GM12865 (cell line): ENCODE results near the gene SNX5.
"Not testable (repeated sequence)": the region's sequence is repeated elsewhere in the genome, so short reads cannot be mapped to it uniquely, and the experiment has no call there.

ENCODE experiments used
- DNase-seq: peaks from one replicate; pipeline ENCODE4 v3.0.0; 2010; ENCODE audit warnings: low read depth
- H3K4me3 ChIP-seq: 2 replicates; pipeline ENCODE4 v1.5.1; 2011; ENCODE audit warnings: mild to moderate bottlenecking, low read depth, low read length, control low read depth
- TF ChIP-seq, protein P1 (sequence below): IDR thresholded peaks from 2 replicates; pipeline ENCODE4 v1.5.1; 2011; ENCODE audit warnings: low read length, control low read depth, low read depth, inconsistent platforms; ENCODE audit not compliant: insufficient read depth; ENCODE audit errors: missing control alignments

The SNX5 gene

DNA sequence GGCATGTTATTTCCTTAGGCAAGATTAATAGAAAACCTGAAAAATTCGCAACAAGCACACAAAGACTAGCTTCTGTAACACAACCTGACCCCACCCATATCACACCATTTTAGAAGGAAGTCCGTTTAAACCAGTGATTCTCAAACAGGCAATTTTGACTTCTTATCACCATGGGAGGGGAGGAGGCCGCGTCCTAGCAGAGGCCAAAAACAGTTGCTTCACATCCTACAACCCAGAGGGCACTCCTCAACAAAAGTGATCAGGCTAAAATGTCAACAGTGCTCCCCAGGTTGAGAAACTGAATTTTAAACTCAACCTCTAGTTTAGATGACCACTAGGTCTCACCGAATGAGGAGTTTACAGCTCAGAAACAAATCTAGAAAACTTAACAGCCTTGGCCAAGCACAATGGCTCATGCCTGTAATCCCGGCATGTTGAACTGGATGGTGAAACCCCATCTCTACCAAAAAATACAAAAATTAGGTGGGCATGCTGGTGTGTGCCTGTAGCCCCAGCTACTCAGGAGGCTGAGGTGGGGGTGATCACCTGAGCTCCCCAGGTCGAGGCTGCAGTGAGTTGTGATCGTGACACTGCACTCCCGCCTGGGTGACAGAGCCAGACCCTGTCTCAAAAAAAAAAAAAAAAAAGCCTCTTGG lies 3.4 kb downstream of the SNX5 start:
- peak overlapping the region; percentile 71 for H3K4me3 ChIP-seq
- TF ChIP-seq, protein P1, sequence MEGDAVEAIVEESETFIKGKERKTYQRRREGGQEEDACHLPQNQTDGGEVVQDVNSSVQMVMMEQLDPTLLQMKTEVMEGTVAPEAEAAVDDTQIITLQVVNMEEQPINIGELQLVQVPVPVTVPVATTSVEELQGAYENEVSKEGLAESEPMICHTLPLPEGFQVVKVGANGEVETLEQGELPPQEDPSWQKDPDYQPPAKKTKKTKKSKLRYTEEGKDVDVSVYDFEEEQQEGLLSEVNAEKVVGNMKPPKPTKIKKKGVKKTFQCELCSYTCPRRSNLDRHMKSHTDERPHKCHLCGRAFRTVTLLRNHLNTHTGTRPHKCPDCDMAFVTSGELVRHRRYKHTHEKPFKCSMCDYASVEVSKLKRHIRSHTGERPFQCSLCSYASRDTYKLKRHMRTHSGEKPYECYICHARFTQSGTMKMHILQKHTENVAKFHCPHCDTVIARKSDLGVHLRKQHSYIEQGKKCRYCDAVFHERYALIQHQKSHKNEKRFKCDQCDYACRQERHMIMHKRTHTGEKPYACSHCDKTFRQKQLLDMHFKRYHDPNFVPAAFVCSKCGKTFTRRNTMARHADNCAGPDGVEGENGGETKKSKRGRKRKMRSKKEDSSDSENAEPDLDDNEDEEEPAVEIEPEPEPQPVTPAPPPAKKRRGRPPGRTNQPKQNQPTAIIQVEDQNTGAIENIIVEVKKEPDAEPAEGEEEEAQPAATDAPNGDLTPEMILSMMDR = no peak

DNA sequence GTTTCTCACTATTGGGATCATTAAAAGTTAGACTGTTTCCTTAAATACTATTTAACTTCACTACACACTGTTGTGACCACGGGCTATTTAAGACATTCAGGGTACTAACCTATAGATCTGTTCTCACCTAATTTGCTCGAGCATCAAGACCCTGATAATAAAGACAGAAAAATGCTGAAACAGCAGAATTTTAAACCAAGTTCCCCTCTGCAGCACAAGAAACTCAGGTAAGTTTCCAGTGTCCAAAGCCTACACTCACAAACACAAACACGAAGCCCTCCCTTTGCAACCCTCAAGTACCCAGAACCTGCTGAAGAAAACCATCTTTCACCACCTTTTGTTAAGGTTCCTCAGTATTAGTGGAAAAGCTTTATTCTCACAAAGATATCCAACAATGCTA lies 4.0 kb downstream of the SNX5 start:
- DNase-seq = no peak
- TF ChIP-seq, protein P1 = no peak
- peak overlapping the region; percentile 71 for H3K4me3 ChIP-seq

More for the DNA sequence above, 3.4 kb downstream of the SNX5 start:
- no peak for DNase-seq

DNA sequence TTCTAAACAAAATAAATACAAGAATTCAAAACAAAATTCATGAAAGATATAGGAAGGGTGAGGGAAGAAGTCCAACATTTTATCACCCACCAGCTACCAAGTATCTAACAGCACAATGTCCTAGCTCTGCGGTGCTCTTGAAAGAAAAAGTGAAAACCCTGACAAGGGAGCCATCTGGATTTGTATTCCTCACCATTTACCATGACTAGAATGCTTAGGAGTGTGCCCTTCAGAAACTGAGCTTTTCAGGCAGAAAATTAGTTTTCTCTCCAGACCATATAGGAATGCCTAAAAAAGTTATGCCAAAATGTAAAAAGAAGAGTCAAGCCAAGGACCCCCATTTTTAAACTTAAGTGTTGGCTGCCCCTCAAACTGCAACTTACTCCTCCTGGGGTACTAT lies 4.5 kb downstream of the SNX5 start:
- TF ChIP-seq, protein P1 = no peak
- DNase-seq = no peak
- H3K4me3 ChIP-seq = peak overlapping the region; percentile 71

DNA sequence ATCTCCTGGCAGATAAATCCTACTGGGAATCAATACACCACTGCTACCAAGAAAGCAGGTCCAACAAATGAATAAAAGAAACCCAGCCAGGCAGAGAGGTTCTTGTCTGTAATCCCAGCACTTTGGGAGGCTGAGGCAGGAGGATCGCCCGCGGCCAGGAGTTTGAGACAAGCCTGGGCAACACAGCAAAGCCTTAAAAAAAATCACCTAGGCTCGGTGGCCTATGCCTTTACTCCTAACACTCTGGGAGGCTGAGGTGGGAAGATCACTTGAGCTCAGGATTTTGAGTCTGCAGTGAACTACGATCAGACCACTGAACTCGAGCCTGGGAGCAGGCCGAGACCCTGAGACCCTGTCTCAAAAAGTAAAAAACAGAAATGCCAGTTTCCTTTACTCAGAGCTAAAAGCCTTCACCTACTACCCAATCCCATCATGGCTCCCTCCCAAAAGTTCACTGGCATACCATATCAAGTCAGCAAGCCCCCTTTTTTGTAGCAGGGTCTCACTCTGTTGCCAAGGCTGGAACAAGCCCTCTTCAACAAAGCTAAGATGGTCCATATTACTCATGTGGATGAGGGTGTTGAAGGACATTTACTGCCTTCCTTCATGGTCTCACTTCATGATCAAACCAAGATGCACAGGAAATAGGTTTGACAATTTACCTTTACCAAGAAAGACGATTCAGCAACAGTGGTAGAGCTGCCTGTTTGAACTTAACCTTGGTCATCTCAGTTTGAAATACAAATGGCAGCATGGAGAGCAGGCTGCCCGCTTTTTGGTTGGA lies 5.3 kb downstream of the SNX5 start:
- TF ChIP-seq, protein P1 = no peak
- H3K4me3 ChIP-seq = peak overlapping the region; percentile 71
- no peak for DNase-seq

DNA sequence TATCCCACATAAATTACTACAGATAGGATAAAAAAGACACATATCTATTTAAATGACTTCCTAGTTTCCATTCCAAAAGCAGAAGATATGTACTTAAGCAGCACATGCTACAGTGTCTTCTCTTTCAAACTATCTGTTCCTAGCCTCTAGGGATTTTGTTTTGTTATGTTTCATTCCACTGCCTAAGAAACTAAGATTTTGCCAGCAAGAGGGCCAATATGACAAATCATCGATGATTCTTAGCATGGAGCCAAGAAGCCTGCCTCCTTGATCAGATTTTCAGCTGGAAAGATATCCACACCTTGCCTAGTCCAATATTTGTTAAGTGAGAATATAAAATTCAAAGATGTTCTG lies 7.0 kb downstream of the SNX5 start:
- H3K4me3 ChIP-seq = peak overlapping the region; percentile 48
- DNase-seq = no peak
- TF ChIP-seq, protein P1 = no peak

DNA sequence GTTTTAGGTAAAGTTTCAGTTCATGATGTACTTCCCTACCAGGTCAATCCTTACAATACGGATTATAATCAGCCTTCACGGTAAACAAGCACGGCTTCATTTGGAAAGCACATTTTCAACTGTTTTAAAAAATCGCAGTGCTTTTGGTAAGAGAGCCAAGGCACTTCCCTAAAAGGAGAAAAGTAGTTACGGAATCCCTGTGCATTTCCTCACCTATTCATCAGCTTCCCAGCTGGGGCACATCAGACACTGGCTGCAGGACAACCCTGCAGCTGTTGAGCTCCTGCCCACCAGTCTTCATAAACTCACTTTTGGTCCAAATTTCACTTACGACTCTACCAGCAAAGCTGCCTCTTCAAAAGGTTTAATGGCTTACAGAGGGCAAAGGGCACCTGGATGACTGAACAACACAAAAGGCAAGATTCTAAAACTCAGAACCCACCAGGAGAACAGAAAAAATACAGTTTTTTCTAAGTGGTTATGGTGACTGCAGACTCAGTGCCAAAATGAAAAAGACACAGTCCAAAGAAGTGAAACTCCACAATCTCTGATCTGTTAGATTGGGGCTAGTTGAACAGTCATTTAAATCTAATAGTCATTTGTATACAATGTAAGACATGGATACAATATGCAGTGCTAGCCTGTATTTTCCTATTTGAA lies 7.5 kb downstream of the SNX5 start:
- DNase-seq = peak; percentile 44
- peak overlapping the region; percentile 48 for H3K4me3 ChIP-seq
- TF ChIP-seq, protein P1 = no peak

DNA sequence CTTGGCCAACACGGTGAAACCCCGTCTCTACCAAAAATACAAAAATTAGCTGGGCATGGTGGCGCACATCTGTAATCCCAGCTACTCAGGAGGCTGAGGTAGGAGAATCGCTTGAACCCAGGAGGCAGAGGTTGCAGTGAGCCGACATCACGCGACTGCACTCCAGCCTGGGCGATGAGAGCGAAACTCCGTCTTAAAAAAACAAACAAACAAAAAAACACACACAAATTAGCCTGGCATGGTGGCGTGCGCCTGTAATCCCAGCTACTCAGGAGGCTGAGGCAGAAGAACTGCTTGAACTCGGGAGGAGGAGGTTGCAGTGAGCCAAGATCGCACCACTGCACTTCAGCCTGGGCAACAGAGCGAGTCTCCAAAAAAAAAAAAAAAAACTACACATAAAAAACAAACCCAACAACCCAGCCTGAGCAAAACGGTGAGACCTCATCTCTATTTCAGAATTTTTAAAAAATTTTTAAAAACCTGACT lies 8.2 kb downstream of the SNX5 start:
- H3K4me3 ChIP-seq = peak overlapping the region; percentile 48
- not testable (repeated sequence) for DNase-seq
